GM11168 (cell line): Measurements from ENCODE around the gene TEX14.

Experiments
- in situ Hi-C: fragments of 300-500 bp; cut with MboI; formaldehyde crosslinking; loops from one replicate; pipeline ENCODE4 v1.12.0; 2022; ENCODE audit warnings: low sequenced_read_pairs; ENCODE audit not compliant: unreplicated experiment

The TEX14 gene, protein sequence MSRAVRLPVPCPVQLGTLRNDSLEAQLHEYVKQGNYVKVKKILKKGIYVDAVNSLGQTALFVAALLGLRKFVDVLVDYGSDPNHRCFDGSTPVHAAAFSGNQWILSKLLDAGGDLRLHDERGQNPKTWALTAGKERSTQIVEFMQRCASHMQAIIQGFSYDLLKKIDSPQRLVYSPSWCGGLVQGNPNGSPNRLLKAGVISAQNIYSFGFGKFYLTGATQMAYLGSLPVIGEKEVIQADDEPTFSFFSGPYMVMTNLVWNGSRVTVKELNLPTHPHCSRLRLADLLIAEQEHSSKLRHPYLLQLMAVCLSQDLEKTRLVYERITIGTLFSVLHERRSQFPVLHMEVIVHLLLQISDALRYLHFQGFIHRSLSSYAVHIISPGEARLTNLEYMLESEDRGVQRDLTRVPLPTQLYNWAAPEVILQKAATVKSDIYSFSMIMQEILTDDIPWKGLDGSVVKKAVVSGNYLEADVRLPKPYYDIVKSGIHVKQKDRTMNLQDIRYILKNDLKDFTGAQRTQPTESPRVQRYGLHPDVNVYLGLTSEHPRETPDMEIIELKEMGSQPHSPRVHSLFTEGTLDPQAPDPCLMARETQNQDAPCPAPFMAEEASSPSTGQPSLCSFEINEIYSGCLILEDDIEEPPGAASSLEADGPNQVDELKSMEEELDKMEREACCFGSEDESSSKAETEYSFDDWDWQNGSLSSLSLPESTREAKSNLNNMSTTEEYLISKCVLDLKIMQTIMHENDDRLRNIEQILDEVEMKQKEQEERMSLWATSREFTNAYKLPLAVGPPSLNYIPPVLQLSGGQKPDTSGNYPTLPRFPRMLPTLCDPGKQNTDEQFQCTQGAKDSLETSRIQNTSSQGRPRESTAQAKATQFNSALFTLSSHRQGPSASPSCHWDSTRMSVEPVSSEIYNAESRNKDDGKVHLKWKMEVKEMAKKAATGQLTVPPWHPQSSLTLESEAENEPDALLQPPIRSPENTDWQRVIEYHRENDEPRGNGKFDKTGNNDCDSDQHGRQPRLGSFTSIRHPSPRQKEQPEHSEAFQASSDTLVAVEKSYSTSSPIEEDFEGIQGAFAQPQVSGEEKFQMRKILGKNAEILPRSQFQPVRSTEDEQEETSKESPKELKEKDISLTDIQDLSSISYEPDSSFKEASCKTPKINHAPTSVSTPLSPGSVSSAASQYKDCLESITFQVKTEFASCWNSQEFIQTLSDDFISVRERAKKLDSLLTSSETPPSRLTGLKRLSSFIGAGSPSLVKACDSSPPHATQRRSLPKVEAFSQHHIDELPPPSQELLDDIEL (N-terminal part only)

DNA sequence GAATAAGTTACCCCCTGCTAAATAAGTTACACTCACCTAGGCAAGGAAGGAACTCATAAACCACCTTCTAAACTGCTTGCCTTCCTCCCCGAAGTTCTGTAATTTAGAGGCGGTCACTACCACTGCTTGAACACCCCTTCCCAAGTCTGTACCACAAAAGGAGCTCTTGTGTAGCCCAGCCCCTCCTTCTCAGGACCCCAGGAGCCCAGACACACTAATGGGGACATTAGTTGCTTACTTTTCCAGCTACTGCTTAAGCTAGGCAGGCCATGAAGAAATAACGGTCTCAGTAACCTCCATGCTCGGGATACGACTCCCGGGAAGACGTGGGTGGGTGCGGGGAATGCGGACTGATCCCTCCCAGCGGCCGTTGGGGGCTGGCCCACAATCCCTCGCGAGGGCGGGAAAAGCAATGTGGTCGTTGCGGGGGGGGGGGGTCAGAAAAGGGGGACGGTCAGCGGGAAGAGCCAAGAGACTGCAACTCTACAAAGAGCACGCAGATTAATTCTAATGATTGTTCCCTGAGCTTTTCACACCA is at the start of gene TEX14:
TSS of gene TEX14 (minus strand) at position 345 of the 538 bp plus-strand sequence. CDS start 40,044 bp downstream, outside the sequence.
- in situ Hi-C loops: no loop called here

DNA sequence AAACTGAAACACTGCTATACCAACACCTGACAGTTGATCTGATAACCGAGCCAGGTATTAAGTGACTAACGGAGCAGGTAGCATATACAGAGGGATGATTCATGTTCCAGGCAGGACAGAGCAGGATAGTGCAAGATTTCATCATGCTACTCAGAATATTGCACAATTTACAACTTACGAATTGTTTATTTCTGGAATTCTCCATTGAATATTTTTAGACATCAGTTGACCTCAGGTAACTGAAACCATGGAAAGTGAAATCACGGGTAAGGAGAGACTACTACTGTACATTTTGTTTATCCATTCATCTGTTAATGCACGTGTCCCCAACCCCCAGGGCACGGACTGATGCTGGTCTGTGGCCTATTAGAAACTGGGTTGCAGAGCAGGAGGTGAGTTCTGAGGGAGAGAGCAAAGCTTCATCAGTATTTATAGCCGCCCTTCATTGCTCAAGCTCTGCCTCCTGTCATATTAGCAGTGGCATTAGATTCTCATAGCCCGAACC is 49.3 kb upstream of the TEX14 start:
- in situ Hi-C loops: no loop called here

DNA sequence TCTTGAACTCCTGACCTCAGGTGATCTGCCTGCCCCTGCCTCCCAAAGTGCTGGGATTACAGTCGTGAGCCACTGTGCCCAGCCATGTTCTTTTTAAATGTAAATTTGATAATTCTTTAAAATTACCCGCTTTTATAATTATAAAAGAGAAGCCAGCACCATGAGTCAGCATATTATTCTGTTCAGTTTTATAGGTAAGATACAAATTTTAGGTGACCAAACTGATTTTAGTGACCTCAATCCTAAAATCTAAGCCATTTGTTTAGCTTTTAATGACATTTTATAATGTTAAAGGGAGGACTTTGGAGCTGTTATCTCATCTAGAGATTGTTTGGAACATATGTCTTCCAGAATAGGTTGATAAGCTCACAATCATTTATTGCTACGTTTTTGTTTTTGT is 43.0 kb upstream of the TEX14 start:
- in situ Hi-C loops: no loop called here

DNA sequence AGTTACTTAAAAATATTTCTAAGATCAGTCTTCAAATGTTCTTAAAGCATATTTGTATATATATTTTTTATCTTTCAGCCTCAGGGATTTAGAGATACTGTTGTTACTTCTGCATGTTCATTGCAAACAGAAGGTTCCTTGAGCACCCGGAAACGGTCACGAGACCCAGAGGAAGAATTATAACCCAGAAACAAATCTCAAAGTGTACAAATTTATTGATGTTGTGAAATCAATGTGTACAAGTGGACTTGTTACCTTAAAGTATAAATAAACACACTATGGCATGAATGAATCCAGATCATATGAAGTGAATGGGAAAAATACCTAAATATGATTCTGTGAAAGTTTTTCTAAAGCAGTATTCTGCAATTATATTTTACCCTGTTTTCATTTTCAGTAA is 42.2 kb upstream of the TEX14 start:
- in situ Hi-C loops: no loop called here

DNA sequence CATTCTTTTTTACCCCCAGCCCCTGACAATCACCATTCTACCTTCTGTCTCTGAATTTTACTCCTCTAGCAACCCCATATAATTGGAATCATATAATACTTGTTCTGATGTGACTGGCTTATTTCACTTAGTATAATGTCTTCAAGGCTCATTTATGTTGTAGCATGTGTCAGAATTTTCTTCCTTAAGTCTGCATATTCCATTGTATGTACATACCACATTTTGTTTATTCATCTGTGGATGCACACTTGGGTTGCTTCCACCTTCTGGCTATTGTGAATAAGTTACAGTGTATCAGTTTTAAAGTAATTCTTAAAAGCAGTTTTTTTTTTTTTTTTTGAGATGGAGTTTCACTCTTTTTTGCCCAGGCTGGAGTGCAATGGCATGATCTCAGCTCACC is 39.1 kb upstream of the TEX14 start:
- in situ Hi-C loops: no loop called here

DNA sequence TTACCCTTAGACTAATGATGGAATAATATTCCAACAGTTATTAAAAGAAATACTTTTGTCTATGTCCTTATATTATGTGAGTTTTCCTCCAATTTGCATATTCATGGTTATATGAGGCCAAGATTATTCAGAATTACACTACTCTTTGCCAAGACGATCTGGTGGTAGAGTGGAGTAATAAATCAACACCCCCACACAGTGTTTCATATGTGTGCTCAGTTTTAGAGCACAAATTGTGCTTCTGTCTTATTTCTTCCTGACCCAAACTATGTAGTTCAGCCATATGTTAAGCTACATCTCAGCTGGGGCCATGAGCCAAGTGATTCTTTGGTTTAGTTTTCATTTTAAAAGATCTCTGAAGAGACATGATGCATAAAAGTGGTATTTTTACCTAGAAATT is 37.0 kb upstream of the TEX14 start:
- in situ Hi-C loops: no loop called here

DNA sequence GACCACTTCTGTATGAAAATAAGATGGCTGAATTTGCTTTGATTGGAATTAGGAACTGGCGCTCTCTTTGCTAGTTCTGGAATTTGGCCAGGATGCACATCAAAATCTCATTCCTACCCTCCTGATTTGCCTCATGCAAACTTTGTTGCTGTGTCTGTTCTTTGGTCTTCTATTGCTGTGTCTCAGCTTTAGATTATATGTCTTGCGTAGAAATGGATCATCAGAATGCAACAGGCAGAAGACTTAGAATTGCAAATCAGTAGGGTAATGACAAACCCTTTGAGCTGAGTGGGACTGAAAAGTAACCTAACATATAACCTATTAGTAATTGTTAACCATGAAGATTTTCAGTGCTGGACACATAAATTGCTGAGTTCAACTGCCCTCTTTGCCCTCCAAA is 30.9 kb upstream of the TEX14 start:
- in situ Hi-C loops: no loop called here

DNA sequence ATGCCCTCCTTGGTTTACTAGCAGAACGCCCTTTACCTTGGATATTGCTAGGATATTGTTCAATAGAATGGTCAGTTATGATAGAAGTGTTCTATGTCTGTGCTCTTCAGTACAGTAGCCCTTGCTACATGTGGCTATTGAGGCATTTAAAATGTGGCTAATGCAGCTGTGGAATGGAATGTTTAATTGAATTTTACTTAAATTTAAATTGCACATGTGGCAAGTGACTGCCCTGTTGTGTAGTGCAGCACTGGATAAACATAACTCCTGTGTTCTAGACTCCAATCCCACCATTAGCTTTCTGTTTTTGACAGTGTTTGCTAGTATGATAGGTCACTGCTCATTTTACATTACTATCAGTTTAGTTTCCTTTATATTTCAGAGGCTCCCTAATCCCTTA is 30.4 kb upstream of the TEX14 start:
- in situ Hi-C loops: no loop called here

DNA sequence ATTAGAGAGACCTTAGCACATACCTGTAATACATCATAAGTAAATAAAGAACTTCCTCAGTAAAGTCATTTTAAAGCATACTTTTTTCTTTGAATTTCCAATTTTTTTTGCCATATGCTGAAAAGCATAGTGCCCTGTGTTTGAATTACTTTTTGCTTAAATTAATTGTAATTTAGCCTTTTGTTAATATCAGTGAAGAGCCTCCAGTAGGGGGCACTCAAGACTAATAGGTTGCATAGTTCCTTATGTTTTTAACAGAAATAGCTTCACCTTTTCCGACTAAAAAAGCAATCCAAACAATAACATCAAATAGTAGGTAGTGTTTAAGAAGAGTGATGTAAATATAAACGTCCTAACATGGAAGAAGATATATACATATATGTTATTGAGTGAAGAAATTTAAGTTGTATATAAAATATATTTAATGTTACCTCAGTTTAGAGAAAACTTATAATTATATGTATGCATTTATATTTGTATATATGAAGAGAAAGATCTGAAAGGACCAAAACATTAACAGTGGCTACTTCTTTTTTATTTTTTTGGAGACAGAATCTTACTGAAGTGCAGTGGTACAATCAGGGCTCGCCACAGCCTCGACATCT is 19.2 kb upstream of the TEX14 start:
- in situ Hi-C loops: no loop called here

DNA sequence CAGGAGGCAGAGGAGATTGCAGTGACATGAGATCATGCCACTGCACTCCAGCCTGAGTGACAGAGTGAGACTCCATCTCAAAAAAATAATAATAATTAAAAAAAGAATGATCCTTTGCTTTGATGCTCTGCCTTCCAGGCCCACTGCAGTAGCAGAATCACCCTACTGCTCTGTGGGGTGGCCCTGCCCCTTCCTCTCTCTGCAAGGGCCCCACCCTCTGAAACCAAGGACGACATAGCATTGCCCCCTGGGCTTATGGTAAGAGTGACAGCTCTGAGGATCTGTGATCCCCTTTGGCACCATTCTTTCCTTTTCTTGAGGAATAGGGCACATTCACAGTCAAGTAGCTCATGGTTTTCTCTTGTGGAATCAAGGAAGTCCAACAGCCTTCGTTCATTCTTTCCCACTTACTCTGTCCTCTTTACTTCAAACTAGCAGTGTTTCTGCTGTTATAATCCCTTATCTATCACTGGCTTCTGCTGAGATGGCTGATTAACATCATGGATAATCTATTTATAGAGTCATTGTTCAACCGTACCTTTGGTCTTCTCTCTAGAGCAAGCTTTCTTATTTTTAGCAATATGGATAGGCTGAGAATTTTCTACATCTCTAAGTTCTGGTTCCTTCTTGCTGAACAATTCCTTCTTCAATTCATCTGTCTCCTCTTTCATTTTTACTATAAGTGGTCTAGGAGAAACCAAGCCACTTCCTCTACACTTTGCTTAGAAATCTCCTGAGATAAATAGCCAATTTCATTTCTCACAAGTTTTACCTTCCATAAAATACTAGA is 14.7 kb upstream of the TEX14 start:
- in situ Hi-C loops: no loop called here

DNA sequence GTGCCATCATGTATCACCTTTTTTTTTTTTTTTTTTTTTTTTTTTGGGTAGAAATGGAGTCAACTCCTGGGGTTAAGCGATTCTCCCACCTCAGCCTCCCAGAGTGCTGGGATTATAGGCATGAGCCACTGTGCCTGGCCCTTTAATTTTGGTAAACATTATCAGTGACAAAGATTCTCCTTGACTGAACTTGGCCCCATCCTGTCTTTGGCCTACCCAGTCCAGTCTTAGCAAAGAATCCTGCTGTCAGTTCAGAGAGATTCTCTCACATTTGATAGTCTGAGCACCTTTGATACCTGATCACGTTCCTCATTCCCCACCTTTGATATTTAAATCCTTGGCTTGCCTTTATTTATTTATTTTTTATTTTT is 12.1 kb upstream of the TEX14 start:
- in situ Hi-C loops: no loop called here

DNA sequence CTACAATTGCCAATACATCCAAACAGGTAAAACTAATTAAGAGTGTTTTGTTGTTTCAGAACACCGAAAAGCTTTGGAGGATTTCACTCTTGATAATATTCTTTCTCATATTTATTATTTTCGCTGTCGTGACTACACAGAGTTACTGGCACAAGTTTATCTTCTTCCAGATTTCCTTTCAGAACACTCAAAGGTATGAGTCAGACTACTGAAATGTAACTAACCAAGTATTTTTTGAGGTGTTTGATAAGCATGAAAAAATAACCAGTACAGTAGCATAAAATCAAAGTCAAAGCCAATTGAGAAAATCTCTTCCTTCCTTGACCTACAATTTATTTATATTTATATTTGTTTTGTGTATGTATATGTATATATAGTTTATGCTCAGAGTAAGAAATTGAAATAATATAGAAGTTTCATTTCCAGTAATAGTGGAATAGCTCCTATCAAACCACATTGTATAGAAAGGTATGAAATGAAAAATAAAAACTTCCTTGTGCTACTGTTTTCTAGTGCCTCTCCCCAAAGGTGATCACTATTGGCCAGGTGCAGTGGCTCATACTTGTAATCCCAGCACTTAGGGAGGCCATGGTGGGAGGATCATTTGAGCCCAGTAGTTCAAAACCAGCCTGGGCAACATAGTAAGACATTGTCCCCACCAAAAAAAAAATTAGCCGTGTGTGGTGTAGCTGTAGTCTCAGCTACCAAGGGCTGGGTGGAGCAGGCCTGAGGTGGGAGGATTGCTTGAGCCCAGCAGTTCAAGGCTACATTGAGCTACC is 11.5 kb upstream of the TEX14 start:
- in situ Hi-C loops: no loop called here

DNA sequence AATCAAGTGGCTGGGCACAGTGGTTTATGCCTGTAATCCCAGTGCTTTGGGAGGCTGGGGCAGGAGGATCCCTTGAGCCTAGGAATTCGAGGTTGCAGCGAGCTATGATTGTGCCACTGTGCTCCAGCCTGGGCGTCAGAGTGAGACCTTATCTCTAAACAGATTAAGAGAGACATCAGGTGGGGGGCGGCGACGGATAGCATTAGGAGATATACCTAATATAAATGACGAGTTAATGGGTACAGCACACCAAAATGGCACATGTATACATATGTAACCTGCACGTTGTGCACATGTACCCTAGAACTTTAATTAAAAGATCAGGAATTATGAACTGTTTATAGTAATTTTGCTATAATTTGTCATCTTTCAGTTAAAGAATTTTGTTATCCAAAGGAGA is 10.9 kb upstream of the TEX14 start:
- in situ Hi-C loops: no loop called here

DNA sequence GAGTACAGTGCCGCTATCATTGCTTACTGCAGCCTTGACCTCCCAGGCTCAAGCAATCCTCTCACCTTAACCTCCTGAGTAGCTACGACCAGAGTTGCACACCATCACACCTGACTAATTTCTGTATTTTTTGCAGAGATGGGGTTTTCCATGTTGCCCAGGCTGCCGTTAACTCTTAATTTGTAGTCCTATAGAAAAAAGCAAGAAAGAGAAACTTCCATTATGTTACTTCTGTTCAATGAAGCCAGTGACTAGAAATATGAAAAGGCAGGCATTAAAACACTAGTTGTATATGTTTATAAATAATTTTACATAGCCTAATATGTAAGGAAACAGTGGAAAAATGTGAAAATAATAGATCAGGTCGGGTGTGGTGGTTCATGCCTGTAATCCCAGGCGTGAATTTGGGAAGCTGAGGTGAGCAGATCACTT is 10.2 kb upstream of the TEX14 start:
- in situ Hi-C loops: no loop called here

DNA sequence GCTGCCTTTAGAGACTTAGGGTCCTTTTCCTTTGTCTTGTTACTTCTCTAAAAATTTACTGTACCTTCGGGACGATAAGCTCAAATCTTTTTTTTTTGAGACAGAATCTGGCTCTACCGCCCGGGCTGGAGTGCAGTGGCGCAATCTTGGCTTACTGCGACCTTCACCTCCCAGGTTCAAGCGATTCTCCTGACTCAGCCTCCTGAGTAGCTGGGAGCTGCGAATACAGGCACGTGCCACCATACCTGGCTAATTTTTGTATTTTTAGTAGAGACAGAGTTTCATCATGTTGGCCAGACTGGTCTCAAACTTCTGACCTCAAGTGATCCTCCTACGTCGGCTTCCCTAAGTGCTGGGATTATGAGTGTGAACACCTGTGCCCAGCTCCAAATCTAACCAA is 7.9 kb upstream of the TEX14 start:
- in situ Hi-C loops: no loop called here

DNA sequence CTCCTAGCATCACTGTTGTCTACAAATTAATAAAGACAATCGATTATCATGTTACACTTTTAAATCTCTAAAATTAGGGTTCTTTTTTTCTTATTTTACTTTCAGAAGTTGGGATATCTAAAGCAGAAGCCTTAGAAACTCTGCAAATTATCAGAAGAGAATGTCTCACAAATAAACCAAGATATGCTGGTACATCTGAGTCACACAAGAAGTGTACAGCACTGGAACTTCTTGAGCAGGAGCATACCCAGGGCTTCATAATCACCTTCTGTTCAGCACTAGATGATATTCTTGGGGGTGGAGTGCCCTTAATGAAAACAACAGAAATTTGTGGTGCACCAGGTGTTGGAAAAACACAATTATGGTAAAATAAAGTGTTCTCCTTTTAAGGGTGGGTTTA is 3.0 kb upstream of the TEX14 start:
- in situ Hi-C loops: no loop called here

DNA sequence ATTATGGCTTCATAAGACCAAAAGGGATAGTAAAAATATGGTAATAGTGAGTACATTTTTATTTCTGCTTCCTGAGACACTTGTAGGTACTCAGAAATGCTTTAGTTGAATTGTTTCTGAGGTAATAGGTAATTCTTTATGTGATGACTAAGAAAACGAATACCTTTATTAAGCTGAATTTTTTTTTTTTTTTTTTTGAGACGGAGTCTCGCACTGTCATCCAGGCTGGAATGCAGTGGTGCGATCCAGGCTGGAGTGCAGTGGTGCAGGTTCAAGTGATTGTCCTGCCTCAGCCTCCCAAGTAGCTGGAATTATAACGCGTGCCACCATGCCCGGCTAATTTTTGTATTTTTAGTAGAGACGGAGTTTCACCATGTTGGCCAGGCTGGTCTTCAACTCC is 2.5 kb upstream of the TEX14 start:
- in situ Hi-C loops: no loop called here

DNA sequence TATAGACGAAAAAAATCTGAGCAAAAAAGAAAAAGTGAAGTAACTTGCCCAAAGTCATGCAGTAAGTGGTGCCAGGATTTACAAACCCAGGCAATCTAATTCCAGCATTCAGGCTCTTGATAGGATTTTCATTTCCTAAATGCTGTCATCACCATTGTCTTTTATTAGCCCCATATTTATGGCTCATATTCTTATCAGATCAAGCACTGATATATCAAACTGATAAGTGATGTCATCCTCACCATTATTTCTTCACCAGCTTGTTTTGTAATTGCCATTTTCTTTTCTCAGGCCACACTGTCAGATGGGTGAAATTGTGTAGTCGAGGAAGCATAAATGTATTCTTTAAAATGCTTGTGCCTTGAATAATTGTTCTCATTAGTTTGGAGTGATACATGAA is 1.9 kb upstream of the TEX14 start:
- in situ Hi-C loops: no loop called here
